ENCODE results near the gene NKAIN1.

NKAIN1 gene

DNA sequence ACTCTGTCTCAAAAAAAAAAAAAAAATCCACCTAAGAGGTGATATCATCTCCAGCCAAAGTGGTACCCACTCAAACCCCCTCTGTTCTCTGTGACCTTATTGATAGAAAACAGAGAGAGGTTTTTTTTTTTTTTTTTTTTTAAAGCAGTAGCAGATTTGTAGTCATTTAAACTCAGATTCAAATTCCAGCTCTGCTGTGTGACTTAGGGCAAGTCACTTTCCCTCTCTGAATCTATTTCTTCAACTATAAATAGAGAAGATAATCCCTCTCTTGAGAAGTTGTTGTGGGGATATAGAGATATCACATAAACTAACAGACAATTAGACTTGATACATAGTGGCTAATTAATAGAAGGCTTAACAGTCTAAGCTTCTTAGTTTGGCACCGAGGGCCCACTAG is 48.4 kb downstream of the NKAIN1 start:
- Histone ChIP-seq H3K9ac (ENCODE audit: low read length) (no peak overlapping the region), H3K18ac (ENCODE audit: low read depth in 1 of 2, low read length in 2 of 2) (no peak overlapping the region), H3K9me3 (ENCODE audit: control insufficient read depth, low read length) (no peaks in the 10 kb centered on the region), H3K4me1 (ENCODE audit: control insufficient read depth, insufficient read depth, low read depth, low read length) (no peaks in the 10 kb centered on the region), H2BK15ac (ENCODE audit: low read depth, poor library complexity, severe bottlenecking) (no peak overlapping the region), H4K91ac (ENCODE audit: low read length) (no peak overlapping the region), H4K8ac (ENCODE audit: low read length) (no peak overlapping the region), H2BK12ac (ENCODE audit: low read length in 2 of 2) (no peak overlapping the region), H2BK5ac (ENCODE audit: low read depth, low read length, poor library complexity, severe bottlenecking) (no peak overlapping the region), H3K4ac (ENCODE audit: low read depth in 1 of 2, low read length in 2 of 2) (no peak overlapping the region), H2BK120ac (ENCODE audit: low read depth, low read length) (no peak overlapping the region), H2AFZ (ENCODE audit: low read depth, low read length) (no peak overlapping the region), H3K36me3 (ENCODE audit: control insufficient read depth in 1 of 2, insufficient read depth in 2 of 2, low read depth in 1 of 2, low read length in 2 of 2) (no peaks in the 10 kb centered on the region), H3K79me1 (replicated peaks; ENCODE audit: low read length, poor library complexity, severe bottlenecking) (no peaks in the 10 kb centered on the region), H3K23ac (ENCODE audit: low read length in 2 of 2) (no peak overlapping the region), H3K14ac (ENCODE audit: low read length in 2 of 2) (no peak overlapping the region), H2AK5ac (ENCODE audit: low read length, severe bottlenecking) (no peak overlapping the region), H3K27ac (ENCODE audit: low read length, poor library complexity, severe bottlenecking) (no peak overlapping the region), H3K4me2 (ENCODE audit: low read length, poor library complexity, severe bottlenecking) (no peak overlapping the region), H3K27me3 (ENCODE audit: control insufficient read depth in 1 of 2, insufficient read depth in 1 of 2, low read length in 2 of 2) (peaks cover 28 to 35% of the 10 kb centered on the region in 2 experiments), H3K4me3 (ENCODE audit: insufficient read depth in 1 of 2, low read depth in 1 of 2, low read length in 2 of 2) (no peak overlapping the region)
- WGBS, result 83% methylated on average over 1 of the region's 1 CpG
- DNase-seq, result no peak

DNA sequence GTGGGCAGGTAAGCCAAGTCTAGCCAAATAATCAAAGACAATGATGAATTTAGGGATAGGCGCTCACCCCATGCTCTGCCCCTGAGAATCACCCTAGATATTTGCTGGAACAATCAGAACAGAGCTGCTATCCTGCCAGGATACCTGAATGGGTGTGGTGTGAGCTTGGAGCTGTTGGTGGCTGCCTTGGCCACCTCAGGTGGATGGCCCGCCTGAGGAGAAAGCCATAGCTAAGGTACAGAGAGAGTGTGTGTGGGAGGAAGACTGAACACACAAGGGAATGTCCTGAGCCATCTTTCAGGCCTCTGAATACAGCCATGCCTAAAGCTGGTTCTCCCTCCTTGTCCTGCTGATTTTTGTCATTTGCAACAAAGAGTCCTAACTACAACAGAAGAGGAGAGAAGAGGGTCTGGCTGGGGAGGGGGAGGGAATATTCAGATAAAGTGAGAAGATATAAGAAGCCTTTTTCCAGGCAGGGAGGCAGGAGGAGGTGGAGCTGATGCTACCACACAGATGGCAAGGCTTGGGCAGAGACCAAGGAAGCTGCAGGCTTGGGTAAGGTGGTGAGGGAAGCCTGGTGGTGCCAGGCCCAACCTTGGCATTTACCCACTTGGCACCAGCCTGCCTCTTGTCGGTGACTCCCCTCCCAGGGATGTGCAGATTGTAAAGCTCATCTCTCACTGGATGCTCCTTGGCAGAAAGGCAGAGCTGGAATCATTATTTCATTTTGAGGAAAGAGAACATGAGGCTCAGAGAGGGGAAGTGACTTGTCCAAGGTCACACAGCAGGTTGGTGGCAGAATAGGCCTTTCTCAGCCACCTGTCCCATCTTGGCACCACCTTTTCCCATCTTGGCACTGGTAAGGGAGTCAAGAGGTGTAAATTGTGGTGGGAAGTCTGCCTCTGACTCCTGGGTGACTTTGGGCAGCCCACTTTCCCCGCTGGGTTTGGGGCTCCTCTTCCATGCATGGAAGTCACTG is 49.7 kb downstream of the NKAIN1 start:
- H3K79me1 ChIP-seq (replicated peaks; ENCODE audit: low read length, poor library complexity, severe bottlenecking), result no peaks in the 10 kb centered on the region
- H4K8ac ChIP-seq (ENCODE audit: low read length), result no peak overlapping the region
- no peak for DNase-seq
- no peak overlapping the region for H3K27ac ChIP-seq (ENCODE audit: low read length, poor library complexity, severe bottlenecking)
- no peak overlapping the region for H3K14ac ChIP-seq (ENCODE audit: low read length in 2 of 2)
- peaks cover 28 to 36% of the 10 kb centered on the region in 2 experiments for H3K27me3 ChIP-seq (ENCODE audit: control insufficient read depth in 1 of 2, insufficient read depth in 1 of 2, low read length in 2 of 2)
- H3K4me2 ChIP-seq (ENCODE audit: low read length, poor library complexity, severe bottlenecking), result no peak overlapping the region
- no peak overlapping the region for H3K4ac ChIP-seq (ENCODE audit: low read depth in 1 of 2, low read length in 2 of 2)
- H3K18ac ChIP-seq (ENCODE audit: low read depth in 1 of 2, low read length in 2 of 2), result no peak overlapping the region
- no peaks in the 10 kb centered on the region for H3K9me3 ChIP-seq (ENCODE audit: control insufficient read depth, low read length)
- no peak overlapping the region for H2BK12ac ChIP-seq (ENCODE audit: low read length in 2 of 2)
- H3K23ac ChIP-seq (ENCODE audit: low read length in 2 of 2), result no peak overlapping the region
- H2BK5ac ChIP-seq (ENCODE audit: low read depth, low read length, poor library complexity, severe bottlenecking), result no peak overlapping the region
- no peak overlapping the region for H3K4me3 ChIP-seq (ENCODE audit: insufficient read depth in 1 of 2, low read depth in 1 of 2, low read length in 2 of 2)
- WGBS, result 87% methylated on average over 4 of the region's 4 CpGs
- H3K36me3 ChIP-seq (ENCODE audit: control insufficient read depth in 1 of 2, insufficient read depth in 2 of 2, low read depth in 1 of 2, low read length in 2 of 2), result no peaks in the 10 kb centered on the region
- no peak overlapping the region for H2AK5ac ChIP-seq (ENCODE audit: low read length, severe bottlenecking)
- H2AFZ ChIP-seq (ENCODE audit: low read depth, low read length), result no peak overlapping the region
- H2BK15ac ChIP-seq (ENCODE audit: low read depth, poor library complexity, severe bottlenecking), result no peak overlapping the region
- H3K4me1 ChIP-seq (ENCODE audit: control insufficient read depth, insufficient read depth, low read depth, low read length), result no peaks in the 10 kb centered on the region
- no peak overlapping the region for H4K91ac ChIP-seq (ENCODE audit: low read length)
- H3K9ac ChIP-seq (ENCODE audit: low read length), result no peak overlapping the region
- H2BK120ac ChIP-seq (ENCODE audit: low read depth, low read length), result no peak overlapping the region

DNA sequence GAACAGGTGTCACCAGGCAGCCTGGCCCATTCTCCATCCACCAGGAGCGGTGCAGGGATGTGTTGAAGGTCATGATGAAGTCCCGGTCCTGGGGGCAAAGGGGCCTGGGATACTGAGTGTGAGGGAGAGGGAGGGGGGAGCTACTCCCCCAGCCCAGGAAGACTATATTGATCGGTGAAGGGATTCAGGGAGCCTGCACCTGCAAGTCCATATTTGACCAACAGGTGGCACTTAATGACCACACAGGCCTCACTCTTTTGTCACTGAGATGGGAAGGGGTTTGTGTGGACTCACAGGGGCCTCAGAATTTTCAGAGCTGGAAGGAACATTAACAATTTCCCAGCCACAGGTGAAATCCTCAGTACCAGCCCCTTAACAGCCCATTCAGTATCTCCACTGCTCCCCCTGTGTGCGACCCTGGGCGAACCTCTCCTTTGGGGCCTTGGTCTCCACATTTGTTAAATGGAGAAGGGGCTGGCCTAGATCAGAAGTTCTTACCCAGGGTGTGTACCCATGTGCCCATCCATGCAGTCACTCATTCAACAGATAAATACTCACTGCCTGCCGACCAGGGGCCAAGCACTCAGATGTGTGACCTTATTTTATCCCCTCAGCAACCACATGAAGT is 55.6 kb downstream of the NKAIN1 start:
- no peak overlapping the region for H3K14ac ChIP-seq (ENCODE audit: low read length in 2 of 2)
- no peak overlapping the region for H3K9ac ChIP-seq (ENCODE audit: low read length)
- no peak overlapping the region for H2AFZ ChIP-seq (ENCODE audit: low read depth, low read length)
- H3K4me3 ChIP-seq (ENCODE audit: insufficient read depth in 1 of 2, low read depth in 1 of 2, low read length in 2 of 2), result no peak overlapping the region
- no peak overlapping the region for H4K91ac ChIP-seq (ENCODE audit: low read length)
- peak; percentile 56 for DNase-seq
- H3K27me3 ChIP-seq (ENCODE audit: control insufficient read depth in 1 of 2, insufficient read depth in 1 of 2, low read length in 2 of 2), result peaks cover 38 to 51% of the 10 kb centered on the region in 2 experiments
- H3K9me3 ChIP-seq (ENCODE audit: control insufficient read depth, low read length), result no peaks in the 10 kb centered on the region
- no peak overlapping the region for H2BK12ac ChIP-seq (ENCODE audit: low read length in 2 of 2)
- H3K79me1 ChIP-seq (replicated peaks; ENCODE audit: low read length, poor library complexity, severe bottlenecking), result no peaks in the 10 kb centered on the region
- no peak overlapping the region for H4K8ac ChIP-seq (ENCODE audit: low read length)
- H3K4me2 ChIP-seq (ENCODE audit: low read length, poor library complexity, severe bottlenecking), result no peak overlapping the region
- H3K23ac ChIP-seq (ENCODE audit: low read length in 2 of 2), result no peak overlapping the region
- WGBS, result 23% methylated on average over 6 of the region's 6 CpGs
- no peak overlapping the region for H3K27ac ChIP-seq (ENCODE audit: low read length, poor library complexity, severe bottlenecking)
- no peak overlapping the region for H2BK5ac ChIP-seq (ENCODE audit: low read depth, low read length, poor library complexity, severe bottlenecking)
- H2AK5ac ChIP-seq (ENCODE audit: low read length, severe bottlenecking), result no peak overlapping the region
- H2BK120ac ChIP-seq (ENCODE audit: low read depth, low read length), result no peak overlapping the region
- no peak overlapping the region for H3K18ac ChIP-seq (ENCODE audit: low read depth in 1 of 2, low read length in 2 of 2)
- no peak overlapping the region for H2BK15ac ChIP-seq (ENCODE audit: low read depth, poor library complexity, severe bottlenecking)
- no peaks in the 10 kb centered on the region for H3K36me3 ChIP-seq (ENCODE audit: control insufficient read depth in 1 of 2, insufficient read depth in 2 of 2, low read depth in 1 of 2, low read length in 2 of 2)
- H3K4me1 ChIP-seq (ENCODE audit: control insufficient read depth, insufficient read depth, low read depth, low read length), result peaks cover 12% of the 10 kb centered on the region
- H3K4ac ChIP-seq (ENCODE audit: low read depth in 1 of 2, low read length in 2 of 2), result no peak overlapping the region

DNA sequence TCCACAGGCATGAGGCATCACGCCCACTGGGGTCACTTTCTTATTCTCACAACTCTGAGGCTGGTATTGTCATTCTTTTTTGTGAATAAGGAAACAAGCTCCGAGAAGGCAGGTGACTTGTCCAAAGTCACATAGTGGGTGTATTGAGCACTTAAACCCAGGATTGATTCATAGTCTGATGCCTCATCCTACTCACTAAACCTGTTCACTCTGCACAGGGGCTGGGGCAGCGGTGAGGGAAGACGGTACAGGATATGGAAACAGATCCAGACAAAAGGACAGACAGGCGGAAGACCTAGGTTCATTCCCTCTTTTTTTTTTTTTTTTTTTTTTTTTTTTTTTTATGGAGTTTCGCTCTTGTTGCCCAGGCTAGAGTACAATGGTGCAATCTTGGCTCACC is 56.6 kb downstream of the NKAIN1 start:
- Histone ChIP-seq H2BK12ac (ENCODE audit: low read length in 2 of 2) (no peak overlapping the region), H3K9me3 (ENCODE audit: control insufficient read depth, low read length) (no peaks in the 10 kb centered on the region), H3K36me3 (ENCODE audit: control insufficient read depth in 1 of 2, insufficient read depth in 2 of 2, low read depth in 1 of 2, low read length in 2 of 2) (no peaks in the 10 kb centered on the region), H3K27ac (ENCODE audit: low read length, poor library complexity, severe bottlenecking) (no peak overlapping the region), H3K14ac (ENCODE audit: low read length in 2 of 2) (no peak overlapping the region), H2BK15ac (ENCODE audit: low read depth, poor library complexity, severe bottlenecking) (no peak overlapping the region), H3K18ac (ENCODE audit: low read depth in 1 of 2, low read length in 2 of 2) (no peak overlapping the region), H2AK5ac (ENCODE audit: low read length, severe bottlenecking) (no peak overlapping the region), H3K79me1 (replicated peaks; ENCODE audit: low read length, poor library complexity, severe bottlenecking) (no peaks in the 10 kb centered on the region), H2AFZ (ENCODE audit: low read depth, low read length) (no peak overlapping the region), H3K4me2 (ENCODE audit: low read length, poor library complexity, severe bottlenecking) (no peak overlapping the region), H2BK120ac (ENCODE audit: low read depth, low read length) (no peak overlapping the region), H4K91ac (ENCODE audit: low read length) (no peak overlapping the region), H3K4me3 (ENCODE audit: insufficient read depth in 1 of 2, low read depth in 1 of 2, low read length in 2 of 2) (no peak overlapping the region), H3K4ac (ENCODE audit: low read depth in 1 of 2, low read length in 2 of 2) (no peak overlapping the region), H2BK5ac (ENCODE audit: low read depth, low read length, poor library complexity, severe bottlenecking) (no peak overlapping the region), H3K27me3 (ENCODE audit: control insufficient read depth in 1 of 2, insufficient read depth in 1 of 2, low read length in 2 of 2) (peaks cover 33 to 44% of the 10 kb centered on the region in 2 experiments), H3K23ac (ENCODE audit: low read length in 2 of 2) (no peak overlapping the region), H3K9ac (ENCODE audit: low read length) (peak overlapping the region; percentile 52), H4K8ac (ENCODE audit: low read length) (no peak overlapping the region), H3K4me1 (ENCODE audit: control insufficient read depth, insufficient read depth, low read depth, low read length) (peaks cover 12% of the 10 kb centered on the region)
- no peak for DNase-seq
- WGBS, result 96% methylated on average over 5 of the region's 6 CpGs
